EH (cell line): Measurements from ENCODE around the gene KRTAP5-3.
"Not testable (repeated sequence)": the region's sequence is repeated elsewhere in the genome, so short reads cannot be mapped to it uniquely, and the experiment has no call there.

Experiments used
- DNase-seq: peaks from one replicate; pipeline ENCODE4 v3.0.0-alpha.2; 2015; ENCODE audit warnings: low read depth

KRTAP5-3 gene

DNA sequence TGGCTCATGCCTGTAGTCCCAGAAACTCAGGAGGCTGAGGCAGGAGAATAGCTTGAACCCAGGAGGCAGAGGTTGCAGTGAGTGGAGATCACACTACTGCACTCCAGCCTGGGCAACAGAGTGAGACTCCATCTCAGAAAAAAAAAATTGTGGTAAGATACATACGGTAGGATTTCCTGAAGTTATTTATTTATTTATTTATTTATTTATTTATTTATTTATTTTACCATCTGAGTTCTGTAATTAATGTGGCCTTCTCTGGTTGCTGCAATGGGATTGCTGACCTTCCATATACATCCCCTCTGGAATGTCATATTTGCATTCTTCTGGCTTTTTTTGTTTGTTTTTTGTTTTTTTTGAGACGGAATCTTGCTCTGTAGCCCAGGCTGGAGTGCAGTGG, 25.4 kb downstream of the KRTAP5-3 start:
- not testable (repeated sequence) for DNase-seq

DNA sequence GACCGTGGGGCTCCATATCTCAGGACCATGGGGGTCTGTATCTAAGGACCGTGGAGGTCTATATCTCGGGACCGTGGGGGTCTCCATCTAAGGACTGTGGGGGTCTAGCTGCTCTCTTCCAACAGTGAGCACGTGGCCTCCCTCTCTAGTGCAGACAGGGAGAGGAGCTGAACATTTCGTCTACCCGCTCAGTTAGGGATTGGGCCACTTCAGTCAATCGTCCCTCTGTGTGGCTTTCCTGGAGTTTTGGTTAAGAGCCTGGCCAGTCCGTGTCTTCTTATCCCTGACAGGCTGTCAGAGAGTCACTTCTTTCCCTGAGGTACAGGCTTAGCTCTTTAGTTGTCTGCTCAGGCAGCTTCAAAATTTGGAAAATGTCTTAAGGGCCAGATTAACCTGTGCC, 26.3 kb downstream of the KRTAP5-3 start:
- DNase-seq, result no peak

DNA sequence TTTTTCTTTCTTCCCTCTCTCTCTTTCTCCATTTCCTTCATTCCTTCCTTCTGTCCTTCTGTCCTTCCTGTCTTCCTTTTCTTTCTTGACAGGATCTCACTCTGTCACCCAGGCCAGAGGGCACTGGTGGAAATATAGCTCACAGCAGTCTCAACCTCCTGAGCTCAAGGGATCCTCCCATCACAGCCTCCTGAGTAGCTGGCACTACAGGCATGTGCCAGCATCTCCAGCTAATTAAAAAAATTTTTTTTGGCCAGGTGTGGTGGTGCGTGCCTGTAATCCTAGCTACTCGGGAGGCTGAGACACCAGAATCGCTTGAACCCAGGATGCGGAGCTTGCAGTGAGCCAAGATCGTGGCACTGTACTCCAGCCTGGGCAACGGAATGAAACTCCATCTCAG, 31.4 kb downstream of the KRTAP5-3 start:
- DNase-seq, result no peak

DNA sequence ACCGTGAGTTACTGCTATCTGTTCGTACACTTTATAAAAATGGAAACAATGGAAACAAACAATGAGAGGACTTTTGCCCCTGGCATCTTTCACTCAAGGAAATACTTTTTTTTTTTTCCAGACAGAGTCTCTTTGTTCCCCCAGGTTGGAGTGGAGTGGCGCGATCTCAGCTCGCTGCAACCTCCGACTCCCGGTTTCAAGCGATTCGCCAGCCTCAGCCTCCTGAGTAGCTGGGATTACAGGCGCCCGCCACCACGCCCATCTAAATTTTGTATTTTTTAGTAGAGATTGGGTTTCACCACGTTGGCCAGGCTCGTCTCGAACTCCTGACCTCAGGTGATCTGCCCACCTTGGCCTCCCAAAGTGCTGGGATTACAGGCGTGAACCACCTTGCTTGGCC, 32.5 kb downstream of the KRTAP5-3 start:
- not testable (repeated sequence) for DNase-seq

DNA sequence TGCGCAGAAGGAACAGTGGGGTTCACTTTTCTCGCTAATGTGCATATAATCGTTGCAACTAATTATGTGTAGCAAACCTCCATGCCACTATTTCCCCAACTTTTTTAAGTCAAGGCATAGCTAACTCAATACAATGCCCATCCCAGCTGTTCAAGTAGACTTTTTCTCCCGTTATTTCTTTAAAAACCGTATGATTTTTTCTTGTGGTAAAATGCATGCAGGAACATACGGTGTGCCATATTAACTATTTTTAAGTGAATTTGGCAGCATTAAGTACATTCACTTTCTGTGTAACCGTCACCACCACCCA, 33.4 kb downstream of the KRTAP5-3 start:
- no peak for DNase-seq

DNA sequence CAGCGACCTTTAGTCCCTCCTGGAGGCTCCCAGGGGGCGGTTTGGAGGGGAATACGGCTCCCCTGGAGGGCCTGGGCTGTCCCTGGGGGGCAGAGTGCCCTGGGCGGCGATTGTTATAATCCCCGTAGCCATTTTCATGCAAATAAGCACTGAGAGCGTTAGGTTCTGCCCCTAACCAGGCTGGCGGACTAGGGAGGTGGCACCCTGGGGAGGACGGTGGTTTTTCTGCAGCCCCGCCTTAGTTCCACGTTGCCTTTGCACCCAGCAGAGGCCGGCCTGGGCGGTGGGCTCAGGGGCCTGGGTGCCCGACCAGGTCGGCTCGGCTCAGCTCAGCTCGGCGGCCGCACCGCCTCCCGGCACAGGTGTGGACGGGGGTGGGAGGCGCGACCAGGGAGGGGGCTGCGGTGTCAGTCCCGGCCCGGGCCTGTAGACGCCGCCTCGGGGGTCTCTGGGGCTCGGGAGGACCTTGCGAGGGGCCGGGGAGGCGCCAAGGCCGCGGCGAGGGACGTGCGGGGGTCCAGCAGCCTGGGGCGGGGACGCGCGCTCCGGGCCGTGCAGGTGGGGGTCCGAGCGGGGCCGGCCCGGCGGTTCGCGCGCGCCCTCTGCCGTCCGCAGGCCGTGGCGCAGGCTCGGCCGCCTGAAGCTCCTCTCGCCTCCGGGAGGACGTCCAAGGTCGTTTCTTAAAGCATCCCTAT, 33.9 kb downstream of the KRTAP5-3 start:
- DNase-seq, result peak; percentile 52

DNA sequence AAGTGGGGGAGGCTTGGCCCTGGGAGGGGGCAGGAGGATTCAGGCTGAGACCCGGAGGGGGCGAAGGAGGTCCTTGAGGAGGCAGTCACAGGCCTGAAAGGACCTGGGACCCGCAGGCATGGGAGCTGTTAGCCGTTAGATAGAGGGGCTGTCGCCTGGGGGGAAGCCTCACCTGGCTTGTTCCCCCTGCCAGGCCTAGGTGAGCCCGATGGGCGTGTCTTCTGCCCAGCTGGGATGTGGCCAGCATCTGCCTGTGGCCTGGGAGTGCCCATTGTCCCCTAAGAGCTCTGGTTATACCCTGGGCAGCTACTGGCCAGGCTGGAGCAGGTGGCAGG, 34.4 kb downstream of the KRTAP5-3 start:
- DNase-seq, result no peak

DNA sequence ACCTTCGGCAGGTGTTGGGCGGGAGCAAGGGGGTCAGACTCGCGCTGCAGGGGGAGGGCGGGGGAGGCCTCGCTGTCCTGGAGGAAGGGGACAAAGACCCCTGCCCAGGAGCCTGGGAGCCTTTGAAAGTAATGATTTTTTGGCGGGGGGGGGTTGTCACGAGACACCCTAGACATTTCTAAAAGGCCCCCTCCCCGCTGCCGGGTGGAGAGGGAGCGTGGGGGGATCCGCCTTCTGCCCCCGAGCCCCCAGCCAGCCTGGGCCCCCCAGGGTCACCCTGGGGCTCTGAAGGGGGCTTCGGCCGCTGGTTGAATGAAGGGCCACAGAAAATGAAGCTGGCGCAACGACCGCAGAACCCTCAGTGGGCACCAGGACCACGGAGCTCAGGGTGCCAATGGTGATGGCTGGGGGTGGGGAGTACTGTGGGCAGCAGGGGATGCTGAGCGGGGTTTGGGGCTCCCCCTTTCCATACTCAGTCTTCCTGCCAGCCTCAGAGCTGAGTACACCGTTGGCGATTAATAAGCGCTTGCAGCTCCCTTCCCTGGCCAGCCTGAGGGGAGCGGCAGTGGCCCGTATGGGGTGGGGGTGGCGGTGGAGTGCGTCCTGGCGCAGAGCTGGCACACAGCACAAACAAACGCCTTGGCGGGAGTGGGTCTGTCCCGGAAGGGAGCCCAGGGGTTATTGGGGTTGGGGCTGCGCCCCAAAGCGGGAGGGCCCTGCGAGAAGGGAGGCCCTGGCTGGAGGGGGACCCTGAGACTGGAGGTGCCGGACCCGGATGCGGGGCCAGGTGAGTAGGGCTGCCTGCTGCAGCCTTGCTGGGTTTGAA, 35.0 kb downstream of the KRTAP5-3 start:
- no peak for DNase-seq

GRCh38 chr11:1572197-1573076, 35.8 kb downstream of the KRTAP5-3 start, which contains the start of gene DUSP8:
DUSP8 (minus strand) TSS chr11:1572271; CDS start chr11:1565826, 6,445 bp downstream.
- DNase-seq, result peak; percentile 90

DNA sequence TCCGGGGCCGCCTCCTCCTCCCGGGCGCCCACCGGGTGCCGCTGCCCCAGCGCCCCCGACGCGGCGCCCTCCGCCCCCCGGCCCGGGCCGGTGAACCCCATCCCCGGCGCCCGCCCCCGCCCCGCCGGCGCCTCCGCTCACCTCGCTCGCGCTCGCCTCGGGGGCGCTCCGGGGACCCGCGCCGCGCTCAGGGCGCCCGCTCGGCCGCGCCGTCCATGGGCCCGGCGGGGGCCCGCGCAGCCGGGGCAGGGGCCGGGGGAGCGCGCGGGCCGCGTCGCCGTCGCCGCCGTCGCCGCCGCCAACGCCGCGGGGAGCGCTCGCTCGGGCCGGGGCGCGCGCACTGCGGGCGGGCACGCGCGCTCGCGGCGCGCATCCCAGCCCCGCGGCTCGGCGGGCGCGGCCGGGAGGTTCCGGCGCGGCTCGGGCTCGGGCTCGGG, 36.5 kb downstream of the KRTAP5-3 start:
- DNase-seq, result no peak

DNA sequence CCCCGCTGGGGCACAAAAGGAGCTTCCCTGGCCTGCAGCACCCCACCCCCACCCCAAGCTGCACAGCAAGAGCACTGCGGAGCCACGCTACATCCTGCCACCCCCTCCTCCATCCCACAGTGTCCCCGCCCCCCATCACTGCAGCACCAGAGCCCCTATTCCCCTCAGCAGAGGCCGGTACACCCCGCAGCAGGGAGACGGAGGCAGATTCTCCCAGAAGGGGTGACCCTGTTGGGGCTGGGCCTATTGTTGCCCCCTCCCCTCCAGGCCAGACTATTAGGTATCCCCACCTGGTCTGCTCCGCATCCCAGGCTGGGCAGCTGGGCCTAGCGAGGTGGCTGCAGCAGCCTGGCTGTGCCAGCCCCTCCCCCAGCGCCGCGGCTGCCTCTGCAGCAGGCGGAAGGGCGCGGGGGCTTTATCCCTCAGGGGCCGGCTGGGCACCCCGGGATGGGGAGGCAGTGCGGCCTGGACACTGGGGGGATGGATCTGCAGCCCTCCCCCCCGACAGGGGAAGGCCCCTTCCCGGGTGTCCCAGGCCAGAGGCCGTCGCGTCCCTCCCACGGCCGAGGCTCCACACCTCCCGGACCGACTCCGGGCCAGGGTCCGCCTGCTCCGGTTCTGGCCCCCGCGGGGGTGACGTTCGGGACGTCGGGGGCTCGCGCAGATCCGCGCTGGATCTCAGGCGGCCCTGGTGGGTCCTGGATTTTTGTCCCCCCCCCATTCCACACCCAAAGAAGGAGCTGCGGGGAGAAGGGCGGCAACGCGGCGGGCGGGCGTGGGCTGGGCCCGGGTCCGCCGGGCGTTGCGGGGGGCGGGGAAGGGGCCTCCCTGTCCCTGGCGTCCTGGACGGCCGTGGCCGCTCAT, 37.1 kb downstream of the KRTAP5-3 start:
- DNase-seq, result peak; percentile 51

DNA sequence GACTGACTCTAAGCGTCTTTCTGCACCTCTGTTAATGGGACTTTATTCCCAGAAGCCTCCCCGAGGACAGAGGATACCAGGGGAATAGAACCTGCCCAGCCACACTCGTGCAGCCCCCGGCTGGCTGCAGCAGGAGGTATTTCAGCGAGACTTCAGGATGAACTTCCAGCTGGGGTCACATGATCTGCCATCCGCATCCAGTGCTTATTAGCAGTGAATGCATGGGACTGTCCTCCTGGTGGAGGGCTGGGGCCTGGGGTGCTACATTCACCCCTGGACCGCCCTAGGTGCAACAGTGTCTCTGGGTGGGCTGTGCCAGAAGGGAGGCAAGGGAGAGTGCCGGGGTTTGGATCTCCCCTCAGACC, 37.8 kb downstream of the KRTAP5-3 start:
- no peak for DNase-seq

- no peak for DNase-seq
Observed at GRCh38 chr11:1570001-1570453, 38.2 kb downstream of the KRTAP5-3 start.

GRCh38 chr11:1569251-1569780, 38.9 kb downstream of the KRTAP5-3 start:
- DNase-seq, result no peak

- no peak for DNase-seq
Observed at GRCh38 chr11:1568441-1568911, 39.8 kb downstream of the KRTAP5-3 start.

DNA sequence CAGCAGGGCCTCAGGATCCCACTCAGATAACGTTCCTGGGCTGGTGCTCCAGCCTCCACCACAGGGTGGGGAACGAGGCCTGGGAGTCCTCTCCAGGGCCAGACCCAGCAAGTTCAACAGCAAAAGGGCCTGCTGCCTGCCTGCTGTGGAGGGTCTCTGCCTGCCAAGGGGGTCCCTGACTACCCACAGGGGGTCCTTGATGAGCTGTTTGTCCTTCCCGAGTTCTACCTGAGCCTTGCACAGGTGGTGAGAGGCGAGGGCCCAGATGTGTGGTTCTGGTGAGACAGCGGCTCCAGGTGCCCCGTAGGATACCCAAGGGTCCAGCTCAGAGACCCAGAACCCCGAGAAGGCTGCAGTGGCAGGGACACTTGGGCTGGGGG, 40.6 kb downstream of the KRTAP5-3 start:
- DNase-seq, result no peak

- no peak for DNase-seq
Observed at GRCh38 chr11:1567052-1567720, 41.1 kb downstream of the KRTAP5-3 start.

DNA sequence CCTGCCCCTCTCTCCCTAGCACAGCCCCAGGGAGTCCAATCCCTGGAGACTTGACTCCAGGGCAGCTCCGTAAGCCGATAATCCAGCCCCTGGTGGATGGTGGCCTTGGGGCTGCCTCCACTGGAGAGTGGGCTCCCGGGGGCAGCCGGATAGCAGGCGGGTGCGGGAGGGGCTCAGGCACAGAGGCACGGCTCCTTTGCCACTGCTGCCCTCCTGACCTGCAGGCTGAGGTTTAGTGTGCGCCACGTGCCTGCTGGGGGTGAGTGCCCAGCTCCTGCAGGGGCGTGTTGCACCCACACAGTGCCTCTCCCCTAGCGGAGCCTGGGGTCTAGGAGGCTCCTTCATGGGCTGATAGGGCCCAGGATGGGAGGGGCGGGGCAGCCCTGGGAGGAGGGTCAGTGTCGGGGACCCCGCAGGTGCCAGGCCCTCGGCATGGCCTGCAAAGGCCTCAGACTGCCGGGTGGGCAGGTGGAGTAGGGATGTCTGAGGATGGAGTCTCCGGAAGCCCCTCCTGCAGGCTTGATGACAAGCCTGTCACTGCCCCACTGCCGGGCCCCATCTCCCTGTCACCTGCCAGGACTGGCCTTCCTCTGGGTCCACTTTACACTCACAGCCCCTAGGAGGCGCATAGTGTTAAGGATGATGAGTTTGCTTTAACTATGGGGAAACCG, 41.7 kb downstream of the KRTAP5-3 start:
- no peak for DNase-seq

- DNase-seq, result no peak
Observed at GRCh38 chr11:1565904-1566247, 42.4 kb downstream of the KRTAP5-3 start.

DNA sequence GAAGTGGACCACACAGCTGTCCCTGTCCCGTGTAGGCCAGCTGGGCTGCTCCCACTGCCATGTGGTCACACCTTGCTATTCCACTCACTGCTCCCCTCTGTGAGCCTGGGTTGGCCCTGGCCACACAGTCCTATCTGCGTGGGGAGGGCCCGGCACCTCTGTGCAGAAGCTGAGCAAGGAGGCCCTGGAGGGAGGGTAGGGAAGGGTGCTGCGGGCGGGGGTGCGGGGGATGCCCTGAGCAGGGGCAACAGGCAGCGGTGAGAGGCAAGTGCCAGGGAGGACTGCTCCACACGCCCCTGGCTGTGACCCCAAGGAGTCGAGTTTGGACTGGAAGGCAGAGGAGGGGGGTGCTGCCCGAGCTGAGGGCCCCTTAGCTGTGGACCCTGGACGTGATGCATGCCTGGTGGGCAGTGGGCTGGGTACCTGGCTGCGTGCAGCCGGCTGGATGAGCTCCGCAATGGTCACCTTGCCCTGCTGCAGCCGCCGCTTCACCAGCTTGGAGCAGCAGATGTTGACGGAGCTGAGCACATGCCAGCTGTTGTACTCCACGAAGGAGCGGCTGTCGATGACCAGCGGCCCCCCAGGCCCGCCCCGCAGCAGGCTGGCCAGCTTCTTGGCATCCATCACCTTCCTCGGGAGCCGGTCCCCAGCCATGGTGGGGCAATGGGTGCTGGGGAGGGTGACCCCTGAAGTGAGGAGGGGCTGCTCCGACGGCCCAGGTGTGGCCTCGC, 42.9 kb downstream of the KRTAP5-3 start:
- no peak for DNase-seq
